Ovary (tissue), 3 donors: Measurements from ENCODE around the gene PRKCE.

ENCODE experiments used
- POLR2A ChIP-seq: fragments of 450-650 bp; IDR thresholded peaks from one replicate; pipeline ENCODE4 v1.6.1; 2017; ENCODE audit warnings: antibody characterized with exemption, mild to moderate bottlenecking, moderate library complexity
- TF ChIP-seq, protein P1 (sequence below), 3 donors: fragments of 450-650 bp in 2 of 3; fragments of 200-600 bp in 1 of 3; IDR thresholded peaks; one replicate each; pipeline versions ENCODE4 v1.5.1 to v1.8.0; 2016 to 2022; ENCODE audit warnings: antibody characterized with exemption in 3 of 3, mild to moderate bottlenecking in 1 of 3
- donor health status: DM: no; HTN: no; CAD: no.

DNA sequence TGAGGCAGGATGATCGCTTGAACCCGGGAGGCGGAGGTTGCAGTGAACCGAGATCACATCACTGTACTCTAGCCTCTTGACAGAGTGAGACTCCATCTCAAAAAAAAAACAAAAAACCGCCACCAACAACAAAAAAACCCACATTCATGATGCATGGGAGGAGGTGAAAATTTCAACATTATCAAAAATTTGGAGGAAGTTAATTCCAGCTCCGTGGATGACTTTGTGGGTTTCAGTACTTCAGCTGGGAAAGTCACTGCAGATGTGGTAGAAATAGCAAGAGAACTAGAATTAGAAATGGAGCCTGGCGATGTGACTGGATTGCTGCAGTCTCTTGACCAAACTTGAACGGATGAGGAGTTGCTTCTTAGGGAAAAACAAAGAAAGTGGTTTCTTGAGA, 74.3 kb downstream of the PRKCE start:
- TF ChIP-seq, protein P1, sequence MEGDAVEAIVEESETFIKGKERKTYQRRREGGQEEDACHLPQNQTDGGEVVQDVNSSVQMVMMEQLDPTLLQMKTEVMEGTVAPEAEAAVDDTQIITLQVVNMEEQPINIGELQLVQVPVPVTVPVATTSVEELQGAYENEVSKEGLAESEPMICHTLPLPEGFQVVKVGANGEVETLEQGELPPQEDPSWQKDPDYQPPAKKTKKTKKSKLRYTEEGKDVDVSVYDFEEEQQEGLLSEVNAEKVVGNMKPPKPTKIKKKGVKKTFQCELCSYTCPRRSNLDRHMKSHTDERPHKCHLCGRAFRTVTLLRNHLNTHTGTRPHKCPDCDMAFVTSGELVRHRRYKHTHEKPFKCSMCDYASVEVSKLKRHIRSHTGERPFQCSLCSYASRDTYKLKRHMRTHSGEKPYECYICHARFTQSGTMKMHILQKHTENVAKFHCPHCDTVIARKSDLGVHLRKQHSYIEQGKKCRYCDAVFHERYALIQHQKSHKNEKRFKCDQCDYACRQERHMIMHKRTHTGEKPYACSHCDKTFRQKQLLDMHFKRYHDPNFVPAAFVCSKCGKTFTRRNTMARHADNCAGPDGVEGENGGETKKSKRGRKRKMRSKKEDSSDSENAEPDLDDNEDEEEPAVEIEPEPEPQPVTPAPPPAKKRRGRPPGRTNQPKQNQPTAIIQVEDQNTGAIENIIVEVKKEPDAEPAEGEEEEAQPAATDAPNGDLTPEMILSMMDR (IDR thresholded peaks at IDR 0.05): no peak
- no peak for TF ChIP-seq POLR2A
